ENCODE data around the gene USH2A.

Gene USH2A

DNA sequence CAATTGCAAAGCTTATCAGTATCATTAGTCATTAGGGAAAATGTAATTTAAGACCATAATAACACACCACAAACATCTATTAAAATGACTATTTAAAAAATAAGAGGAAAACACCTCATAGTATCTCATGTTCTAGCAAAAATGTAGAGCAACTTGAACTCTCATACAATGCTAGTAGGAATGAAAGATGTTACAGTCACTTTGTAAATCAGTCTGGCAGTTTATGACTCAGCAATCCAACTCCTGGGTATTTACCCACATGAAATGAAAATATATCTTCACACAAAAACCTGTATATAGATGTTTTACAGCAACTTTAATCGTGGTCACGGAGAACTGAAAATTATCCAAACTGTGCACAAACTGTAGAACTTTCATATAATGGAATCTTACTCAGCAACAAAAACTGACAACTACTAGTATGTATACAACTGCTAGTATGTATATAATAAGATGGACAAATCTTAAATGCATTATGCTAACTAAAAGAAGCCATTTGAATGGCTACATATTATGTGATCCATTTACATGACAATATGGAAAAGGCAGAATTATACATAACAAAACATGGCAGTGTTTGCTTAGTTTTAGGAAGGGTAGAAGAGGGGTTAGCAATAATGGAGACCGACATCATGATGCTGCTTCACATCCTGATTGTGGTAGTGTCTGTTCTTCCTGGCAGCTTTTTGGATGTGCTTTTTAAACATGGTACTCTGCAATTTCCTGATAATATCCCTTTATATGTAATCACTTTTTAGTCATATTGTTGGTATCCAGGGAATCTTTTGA is 589.1 kb downstream of the USH2A start:
- no peak overlapping the region for H3K4me3 ChIP-seq (ENCODE audit: low read length)
- no peak for TF ChIP-seq CTCF (conservative IDR thresholded peaks at IDR 0.05; ENCODE audit: low read length)
- DNase-seq (ENCODE audit: low read depth): peak; percentile 9

DNA sequence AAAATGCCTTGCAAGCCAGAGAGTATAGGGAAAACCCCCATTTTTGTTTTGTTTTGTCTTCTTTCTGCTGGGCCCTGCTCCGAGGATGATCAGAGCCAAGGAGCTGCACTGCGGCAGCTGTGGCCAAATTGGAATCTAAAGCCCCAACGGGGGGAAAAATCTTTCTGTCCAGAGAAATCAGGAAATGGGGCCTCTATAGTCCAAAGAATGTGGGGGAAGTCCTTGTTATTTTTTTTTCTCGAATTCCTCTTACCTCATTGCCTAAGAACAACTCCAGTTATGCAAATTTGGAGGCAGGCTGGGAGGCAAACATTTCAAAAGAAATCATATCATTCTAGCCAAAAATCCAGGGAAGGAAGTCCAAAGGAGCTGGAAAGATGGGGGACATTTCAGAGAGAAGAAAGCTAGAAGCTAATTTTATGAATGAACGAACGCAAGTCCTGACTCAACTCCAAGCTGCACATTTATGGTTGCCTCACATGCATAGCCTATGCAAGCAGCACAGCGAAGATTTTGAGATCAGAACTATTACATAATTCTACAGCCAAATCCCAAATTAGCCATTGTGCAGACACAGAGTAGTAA is 592.9 kb downstream of the USH2A start:
- TF ChIP-seq CTCF (conservative IDR thresholded peaks at IDR 0.05; ENCODE audit: low read length): no peak
- DNase-seq (ENCODE audit: low read depth): peak; percentile 31
- no peak overlapping the region for H3K4me3 ChIP-seq (ENCODE audit: low read length)

DNA sequence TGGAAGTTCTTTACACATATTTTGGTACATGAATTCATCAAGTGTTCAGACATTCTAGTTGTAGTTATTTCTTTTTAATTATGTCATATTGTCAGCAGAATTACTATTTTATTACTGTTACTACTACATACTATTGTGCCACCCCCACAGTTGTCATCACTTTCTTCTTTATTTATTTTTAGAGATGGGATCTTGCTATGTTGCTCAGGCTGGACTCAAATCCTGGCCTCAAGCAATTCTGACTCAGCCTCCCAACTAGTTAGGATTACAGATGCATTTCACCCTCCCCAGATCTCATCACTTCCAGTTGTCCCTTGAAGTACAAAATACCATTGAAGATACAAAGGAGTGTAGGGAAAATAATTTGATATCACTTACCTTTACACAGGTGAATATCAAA is 598.2 kb downstream of the USH2A start:
- DNase-seq (ENCODE audit: low read depth): no peak
- no peak for TF ChIP-seq CTCF (conservative IDR thresholded peaks at IDR 0.05; ENCODE audit: low read length)
- H3K4me3 ChIP-seq (ENCODE audit: low read length): no peak overlapping the region

GRCh38 chr1:215824245-215824644 is 599.0 kb downstream of the USH2A start:
- TF ChIP-seq CTCF (conservative IDR thresholded peaks at IDR 0.05; ENCODE audit: low read length): peak; percentile 51
- no peak overlapping the region for H3K4me3 ChIP-seq (ENCODE audit: low read length)
- no peak for DNase-seq (ENCODE audit: low read depth)

DNA sequence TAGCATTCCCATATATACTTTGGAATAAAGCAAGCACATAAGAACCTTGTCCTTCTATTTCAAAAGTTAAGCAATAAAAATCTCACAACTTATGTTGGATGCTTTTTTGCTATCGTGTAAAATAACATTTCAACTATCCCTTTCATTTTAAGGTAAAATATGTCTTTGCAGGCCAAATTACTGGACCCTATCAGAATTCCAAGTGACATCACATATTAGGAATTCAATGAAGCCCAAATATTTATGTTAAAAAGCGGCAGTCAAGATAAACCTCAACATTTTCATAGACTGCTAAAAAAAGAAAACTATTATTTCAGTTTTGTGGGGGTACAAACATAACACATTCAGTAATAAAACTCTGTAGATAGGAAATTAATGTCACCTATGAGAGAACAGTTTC is 604.1 kb downstream of the USH2A start:
- DNase-seq (ENCODE audit: low read depth): peak; percentile 12
- TF ChIP-seq CTCF (conservative IDR thresholded peaks at IDR 0.05; ENCODE audit: low read length): no peak
- no peak overlapping the region for H3K4me3 ChIP-seq (ENCODE audit: low read length)

- no peak for TF ChIP-seq CTCF (conservative IDR thresholded peaks at IDR 0.05; ENCODE audit: low read length)
- DNase-seq (ENCODE audit: low read depth): no peak
- no peak overlapping the region for H3K4me3 ChIP-seq (ENCODE audit: low read length)
These were observed 615.3 kb downstream of the USH2A start for GRCh38 chr1:215807911-215808436.

DNA sequence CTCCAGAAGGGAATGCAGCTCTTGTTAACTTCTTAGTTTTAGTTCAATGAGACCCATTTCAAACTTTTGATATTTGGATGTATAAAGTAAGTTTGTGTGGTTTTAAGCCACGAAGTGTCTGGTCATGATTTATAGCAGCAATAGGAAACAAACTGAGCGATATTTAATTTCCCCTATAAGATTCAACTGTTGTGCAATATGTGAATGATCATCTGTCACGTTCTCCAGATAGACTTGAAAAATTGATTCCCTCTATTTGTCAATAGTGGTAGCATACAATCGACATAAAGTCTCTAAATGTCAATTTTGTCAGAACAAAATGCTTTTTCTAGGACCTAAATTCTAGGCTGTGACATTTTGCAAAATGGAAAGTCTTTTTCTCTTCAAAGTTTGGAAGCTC is 616.0 kb downstream of the USH2A start:
- TF ChIP-seq CTCF (conservative IDR thresholded peaks at IDR 0.05; ENCODE audit: low read length): no peak
- H3K4me3 ChIP-seq (ENCODE audit: low read length): no peak overlapping the region
- DNase-seq (ENCODE audit: low read depth): no peak
